Upper lobe of left lung (tissue), 6 donors: ENCODE results near the gene XPNPEP2. TPM values are rescaled to one million over a fixed set of nuclear protein-coding genes. Genes with fewer than 3 reads are reported as not detected.

Experiments
- ATAC-seq, 2 donors: fragments of 200-7000 bp; cut with Tn5 transposase; one replicate each; pipeline ENCODE4 v1.9.1; 2022; ENCODE audit warnings: mild to moderate bottlenecking in 2 of 2, moderate library complexity in 2 of 2; ENCODE audit not compliant: low FRiP score in 2 of 2
- DNase-seq, 2 donors: peaks; one replicate each; pipeline ENCODE4 v3.0.0-alpha.2; 2019 to 2020
- H3K27ac ChIP-seq, 4 donors: fragments of 200-600 bp; sonication (generic); one replicate each; pipeline ENCODE4 v1.5.1; 2016 to 2019
- H3K27me3 ChIP-seq, 4 donors: fragments of 200-600 bp; sonication (generic); one replicate each; pipeline ENCODE4 v1.5.1; 2017 to 2019
- H3K36me3 ChIP-seq, 4 donors: fragments of 200-600 bp; sonication (generic); one replicate each; pipeline ENCODE4 v1.5.1; 2016 to 2019
- H3K4me1 ChIP-seq, 4 donors: fragments of 200-600 bp; sonication (generic); one replicate each; pipeline ENCODE4 v1.5.1; 2018 to 2019
- H3K4me3 ChIP-seq, 4 donors: fragments of 200-600 bp; sonication (generic); one replicate each; pipeline ENCODE4 v1.5.1; 2017 to 2019; ENCODE audit warnings: mild to moderate bottlenecking in 2 of 4, moderate library complexity in 1 of 4
- H3K9me3 ChIP-seq, 4 donors: fragments of 200-600 bp; sonication (generic); one replicate each; pipeline ENCODE4 v1.5.1; 2018 to 2019
- CTCF ChIP-seq, 6 experiments: fragments of 450-650 bp in 4 of 6; fragments of 200-600 bp in 2 of 6; sonication (generic) in 2 of 6; IDR thresholded peaks; one replicate each; pipeline ENCODE4 v1.5.1; 2016 to 2019; ENCODE audit warnings: antibody characterized with exemption in 6 of 6
- EP300 ChIP-seq, 4 donors: sonication (generic); formaldehyde crosslinking; IDR thresholded peaks; one replicate each; pipeline ENCODE4 v1.5.1; 2017; ENCODE audit warnings: antibody characterized with exemption in 4 of 4, control low read depth in 2 of 4
- POLR2A ChIP-seq, 4 donors: fragments of 450-650 bp; IDR thresholded peaks; one replicate each; pipeline ENCODE4 v1.5.1; 2016 to 2017; ENCODE audit warnings: antibody characterized with exemption in 4 of 4, mild to moderate bottlenecking in 2 of 4
- POLR2AphosphoS5 ChIP-seq, 2 donors: sonication (generic); formaldehyde crosslinking; IDR thresholded peaks; one replicate each; pipeline ENCODE4 v1.5.1; 2017; ENCODE audit warnings: antibody characterized with exemption in 2 of 2
- WGBS, 2 donors: methylation state at CpG; one replicate each; pipeline ENCODE4 v1.1.5; 2017 to 2018; 5-methylcytosine and 5-hydroxymethylcytosine counted together
- total RNA-seq, 6 donors: library from RNA; depleted of rRNA in 4 of 6; stranded (reverse); fragments of >200 nt in 4 of 6; gene quantifications; one replicate each; pipeline versions ENCODE4 v1.1.0 to v1.2.1, GENCODE V29; 2016 to 2021
- donor health status: DM: no; HTN: no; CAD: no; lungs with moderate emphysema.
- donor health status: DM: no; HTN: yes; CAD: no; lungs with severe emphysema.

Gene XPNPEP2
- total RNA-seq, 6 donors from 2014 or later: 0.91 to 5.1 (median 2.5) TPM; not detected in 2

GRCh38 chrX:129694805-129695204 lies 44.0 kb upstream of the XPNPEP2 start:
- ATAC-seq: no peak
- WGBS, 2 donors: 62 to 97% methylated on average over 4 to 5 of the region's 5 CpGs
- no peaks in the 10 kb centered on the region for H3K36me3 ChIP-seq
- H3K4me1 ChIP-seq: no peaks in the 10 kb centered on the region
- no peak overlapping the region for H3K27ac ChIP-seq
- no peak overlapping the region for H3K4me3 ChIP-seq
- TF ChIP-seq EP300 (IDR thresholded peaks at IDR 0.05) (no peak), CTCF (IDR thresholded peaks at IDR 0.05) (no peak), POLR2AphosphoS5 (IDR thresholded peaks at IDR 0.05) (no peak), POLR2A (IDR thresholded peaks at IDR 0.05) (no peak)
- no peaks in the 10 kb centered on the region for H3K9me3 ChIP-seq
- no peaks in the 10 kb centered on the region for H3K27me3 ChIP-seq
- no peak for DNase-seq

- no peak for ATAC-seq
- WGBS, 2 donors: 69 to 97% methylated on average over 6 of the region's 6 CpGs
- Histone ChIP-seq H3K9me3 (no peaks in the 10 kb centered on the region), H3K36me3 (no peaks in the 10 kb centered on the region), H3K4me1 (no peaks in the 10 kb centered on the region), H3K27me3 (no peaks in the 10 kb centered on the region), H3K4me3 (no peak overlapping the region), H3K27ac (no peak overlapping the region)
- no peak for DNase-seq
- TF ChIP-seq POLR2AphosphoS5 (IDR thresholded peaks at IDR 0.05): no peak
- no peak for TF ChIP-seq EP300 (IDR thresholded peaks at IDR 0.05)
- TF ChIP-seq POLR2A (IDR thresholded peaks at IDR 0.05): no peak
Observed at GRCh38 chrX:129695535-129695934, 43.2 kb upstream of the XPNPEP2 start.

GRCh38 chrX:129695937-129696336 lies 42.8 kb upstream of the XPNPEP2 start:
- Histone ChIP-seq H3K36me3 (no peaks in the 10 kb centered on the region), H3K9me3 (no peaks in the 10 kb centered on the region), H3K4me3 (no peak overlapping the region), H3K27me3 (no peaks in the 10 kb centered on the region), H3K27ac (no peak overlapping the region), H3K4me1 (no peaks in the 10 kb centered on the region)
- no peak for ATAC-seq
- no peak for DNase-seq
- 79 to 82% methylated on average over 4 to 8 of the region's 8 CpGs for WGBS, 2 donors
- TF ChIP-seq POLR2A (IDR thresholded peaks at IDR 0.05) (no peak), POLR2AphosphoS5 (IDR thresholded peaks at IDR 0.05) (no peak), EP300 (IDR thresholded peaks at IDR 0.05) (no peak), CTCF (IDR thresholded peaks at IDR 0.05) (no peak)

GRCh38 chrX:129696463-129697155 lies 42.2 kb upstream of the XPNPEP2 start:
- Histone ChIP-seq H3K9me3 (no peaks in the 10 kb centered on the region), H3K4me3 (no peak overlapping the region), H3K36me3 (no peaks in the 10 kb centered on the region), H3K27ac (no peak overlapping the region), H3K4me1 (no peaks in the 10 kb centered on the region), H3K27me3 (no peaks in the 10 kb centered on the region)
- WGBS, 2 donors: 69 to 76% methylated on average over 8 of the region's 8 CpGs
- TF ChIP-seq POLR2A (IDR thresholded peaks at IDR 0.05): no peak
- ATAC-seq: no peak
- no peak for DNase-seq

GRCh38 chrX:129697204-129697829 lies 41.5 kb upstream of the XPNPEP2 start:
- ATAC-seq: no peak
- Histone ChIP-seq H3K9me3 (no peaks in the 10 kb centered on the region), H3K27ac (no peak overlapping the region), H3K36me3 (no peaks in the 10 kb centered on the region), H3K4me1 (no peaks in the 10 kb centered on the region), H3K27me3 (no peaks in the 10 kb centered on the region), H3K4me3 (no peak overlapping the region)
- no peak for TF ChIP-seq POLR2AphosphoS5 (IDR thresholded peaks at IDR 0.05)
- no peak for TF ChIP-seq EP300 (IDR thresholded peaks at IDR 0.05)
- no peak for TF ChIP-seq CTCF (IDR thresholded peaks at IDR 0.05)
- WGBS, 2 donors: 69 to 95% methylated on average over 3 to 9 of the region's 9 CpGs
- DNase-seq: no peak

- DNase-seq (no peak), ATAC-seq (no peak)
- no peaks in the 10 kb centered on the region for H3K4me1 ChIP-seq
- H3K4me3 ChIP-seq: no peak overlapping the region
- H3K27ac ChIP-seq: no peak overlapping the region
- H3K27me3 ChIP-seq: no peaks in the 10 kb centered on the region
- TF ChIP-seq EP300 (IDR thresholded peaks at IDR 0.05): no peak
- no peak for TF ChIP-seq POLR2A (IDR thresholded peaks at IDR 0.05)
- TF ChIP-seq CTCF (IDR thresholded peaks at IDR 0.05): no peak
- H3K36me3 ChIP-seq: no peaks in the 10 kb centered on the region
- no peaks in the 10 kb centered on the region for H3K9me3 ChIP-seq
Observed at GRCh38 chrX:129698150-129698549, 40.6 kb upstream of the XPNPEP2 start.
